ENCODE data around the gene KRTAP12-3.

GRCh38 chr21:44614961-44615391 is 42.8 kb upstream of the KRTAP12-3 start:
- TF ChIP-seq KLF1 (tag; IDR thresholded peaks at IDR 0.05) (no peak), ZNF232 (CRISPR knock-in tag; IDR thresholded peaks at IDR 0.05) (no peak), ZNF699 (CRISPR knock-in tag; IDR thresholded peaks at IDR 0.05; ENCODE audit: insufficient replicate concordance) (no peak)
